Kidney epithelial cell (primary cell): ENCODE measurements around the gene TDO2. TPM values are rescaled to one million over a fixed set of nuclear protein-coding genes. Genes with fewer than 3 reads are reported as not detected.
A peak's percentile ranks its signal among the peaks of the same experiment; 100 is the strongest.
"Not testable (repeated sequence)": the region's sequence is repeated elsewhere in the genome, so short reads cannot be mapped to it uniquely, and the experiment has no call there.

Experiments
- DNase-seq: peaks from one replicate; pipeline ENCODE4 v3.0.0-alpha.2; 2010; ENCODE audit warnings: low read depth
- H3K27me3 ChIP-seq: 2 replicates; pipeline ENCODE4 v1.6.0; 2011; ENCODE audit warnings: low read length; ENCODE audit not compliant: control insufficient read depth, insufficient read depth
- H3K36me3 ChIP-seq: 2 replicates; pipeline ENCODE4 v1.5.1; 2011; ENCODE audit warnings: low read length; ENCODE audit not compliant: control insufficient read depth, insufficient read depth
- H3K4me3 ChIP-seq: 2 replicates; pipeline ENCODE4 v1.5.1; 2011; ENCODE audit warnings: low read depth, mild to moderate bottlenecking, control low read depth, low read length
- total RNA-seq: library from RNA; depleted of rRNA; stranded (reverse); fragments of >200 nt; gene quantifications from 2 replicates; pipeline ENCODE4 v1.2.3, GENCODE V29; 2015
- TF ChIP-seq, protein P1 (sequence below): IDR thresholded peaks from 2 replicates; pipeline ENCODE4 v1.5.1; 2011; ENCODE audit warnings: mild to moderate bottlenecking, moderate library complexity, low read length, control low read depth, inconsistent platforms; ENCODE audit not compliant: insufficient read depth, poor library complexity, severe bottlenecking

TDO2 gene
- total RNA-seq, 1 donor from 2014 or later: not detected

DNA sequence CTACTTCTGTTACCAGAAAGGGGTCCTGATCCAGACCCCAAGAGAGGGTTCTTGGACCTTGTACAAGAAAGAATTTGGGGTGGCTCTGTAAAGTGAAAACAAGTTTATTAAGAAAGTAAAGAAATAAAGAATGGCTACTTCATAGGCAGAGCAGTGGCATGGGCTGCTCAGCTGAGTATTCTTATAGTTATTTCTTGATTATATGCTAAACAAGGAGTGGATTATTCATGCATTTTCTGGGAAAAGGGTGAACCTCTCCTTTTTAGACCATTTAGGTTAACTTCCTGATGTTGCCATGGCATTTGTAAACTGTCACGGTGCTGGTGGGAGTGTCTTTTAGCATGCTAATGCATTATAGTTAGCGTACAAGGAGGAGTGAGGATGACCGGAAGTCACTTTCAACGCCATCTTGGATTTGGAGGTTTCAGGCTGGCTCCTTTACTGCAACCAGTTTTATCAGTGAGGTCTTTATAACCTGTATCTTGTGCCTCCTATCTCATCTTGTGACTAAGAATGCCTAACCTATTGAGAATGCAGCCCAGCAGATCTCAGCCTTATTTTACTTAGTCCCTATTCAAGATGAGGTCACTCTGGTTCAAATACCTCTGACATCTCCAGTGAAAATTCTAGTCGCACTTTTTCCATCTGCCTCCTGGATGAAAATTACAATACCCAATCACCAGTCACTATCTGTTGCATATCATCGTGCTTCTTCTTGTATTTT lies 15.5 kb upstream of the TDO2 start:
- H3K4me3 ChIP-seq: no peak overlapping the region
- H3K36me3 ChIP-seq: no peaks in the 10 kb centered on the region
- H3K27me3 ChIP-seq: no peaks in the 10 kb centered on the region
- no peak for DNase-seq
- TF ChIP-seq, protein P1, sequence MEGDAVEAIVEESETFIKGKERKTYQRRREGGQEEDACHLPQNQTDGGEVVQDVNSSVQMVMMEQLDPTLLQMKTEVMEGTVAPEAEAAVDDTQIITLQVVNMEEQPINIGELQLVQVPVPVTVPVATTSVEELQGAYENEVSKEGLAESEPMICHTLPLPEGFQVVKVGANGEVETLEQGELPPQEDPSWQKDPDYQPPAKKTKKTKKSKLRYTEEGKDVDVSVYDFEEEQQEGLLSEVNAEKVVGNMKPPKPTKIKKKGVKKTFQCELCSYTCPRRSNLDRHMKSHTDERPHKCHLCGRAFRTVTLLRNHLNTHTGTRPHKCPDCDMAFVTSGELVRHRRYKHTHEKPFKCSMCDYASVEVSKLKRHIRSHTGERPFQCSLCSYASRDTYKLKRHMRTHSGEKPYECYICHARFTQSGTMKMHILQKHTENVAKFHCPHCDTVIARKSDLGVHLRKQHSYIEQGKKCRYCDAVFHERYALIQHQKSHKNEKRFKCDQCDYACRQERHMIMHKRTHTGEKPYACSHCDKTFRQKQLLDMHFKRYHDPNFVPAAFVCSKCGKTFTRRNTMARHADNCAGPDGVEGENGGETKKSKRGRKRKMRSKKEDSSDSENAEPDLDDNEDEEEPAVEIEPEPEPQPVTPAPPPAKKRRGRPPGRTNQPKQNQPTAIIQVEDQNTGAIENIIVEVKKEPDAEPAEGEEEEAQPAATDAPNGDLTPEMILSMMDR: no peak

DNA sequence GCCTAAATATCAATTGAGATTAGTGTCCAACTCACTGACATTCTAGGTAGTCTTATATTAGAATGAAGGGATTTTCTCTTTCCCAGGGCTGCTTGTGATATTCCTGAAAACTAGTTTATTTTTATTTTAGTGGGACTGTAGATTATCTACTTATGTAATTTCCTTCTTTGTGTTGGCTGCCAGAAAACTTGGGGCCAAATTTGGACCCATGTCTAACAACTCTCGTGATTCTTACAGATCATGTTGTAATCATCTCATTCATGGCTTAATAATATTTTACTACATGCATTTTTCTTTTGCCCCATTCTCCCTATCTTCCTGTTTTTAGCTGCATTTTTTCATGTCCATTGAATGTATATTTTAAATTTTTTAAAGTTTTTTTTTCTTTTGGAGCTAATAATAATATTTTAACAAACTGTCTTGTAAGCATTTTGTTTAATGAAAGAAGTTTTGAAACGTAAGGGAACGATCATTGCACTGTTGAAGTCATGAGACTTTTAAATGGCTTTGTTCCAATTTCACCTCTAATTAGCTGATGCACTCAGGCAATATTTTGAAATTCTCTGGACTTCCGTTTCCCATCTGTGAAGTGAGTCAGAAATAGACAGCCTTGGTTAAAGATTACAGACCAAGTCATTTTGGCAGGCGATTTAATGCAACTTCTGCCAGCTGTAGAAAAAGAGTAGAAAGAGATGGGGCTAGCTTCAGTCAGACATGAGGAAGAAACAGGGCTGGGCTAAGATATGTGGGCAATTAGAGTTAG lies 14.3 kb upstream of the TDO2 start:
- peak; percentile 85 for DNase-seq
- no peaks in the 10 kb centered on the region for H3K27me3 ChIP-seq
- TF ChIP-seq, protein P1: no peak
- no peak overlapping the region for H3K4me3 ChIP-seq
- no peaks in the 10 kb centered on the region for H3K36me3 ChIP-seq

DNA sequence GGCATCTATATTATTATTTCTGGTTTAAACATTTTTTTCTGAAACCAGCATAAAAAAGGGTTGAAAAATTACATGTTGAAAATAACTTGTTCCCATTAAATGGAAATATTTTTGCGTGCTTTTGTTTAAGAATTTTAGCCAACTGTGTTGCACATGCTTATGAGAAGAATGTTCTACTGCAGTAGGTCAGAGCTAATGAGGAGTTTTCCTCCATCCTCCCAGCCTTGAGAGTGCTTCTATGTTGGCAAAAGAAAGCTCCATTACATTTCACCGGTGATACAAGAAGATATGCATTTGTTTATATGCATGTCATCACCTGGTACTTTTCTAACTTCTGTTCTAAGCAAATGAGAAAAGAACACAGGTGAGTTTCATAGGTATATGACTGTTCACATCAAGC lies 13.6 kb upstream of the TDO2 start:
- TF ChIP-seq, protein P1: no peak
- DNase-seq: no peak
- no peaks in the 10 kb centered on the region for H3K36me3 ChIP-seq

DNA sequence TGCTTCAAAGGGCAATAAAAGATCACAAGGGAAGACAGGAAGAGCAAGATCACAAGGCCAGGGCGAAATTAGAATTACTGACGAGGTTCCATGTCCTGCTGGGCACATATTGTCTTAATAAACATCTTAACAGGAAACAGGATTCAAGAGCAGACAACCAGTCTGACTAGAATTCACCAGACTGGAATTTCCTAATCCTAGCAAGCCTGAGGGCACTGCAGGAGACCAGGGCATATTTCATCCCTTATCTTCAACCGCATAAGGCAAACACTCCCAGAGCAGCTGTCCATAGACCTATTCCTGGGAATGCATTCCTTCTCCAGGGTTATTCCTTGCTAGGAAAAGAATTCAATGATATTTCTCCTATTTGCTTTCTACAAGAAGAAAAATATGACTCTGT lies 12.4 kb upstream of the TDO2 start:
- H3K27me3 ChIP-seq: no peaks in the 10 kb centered on the region
- DNase-seq: no peak
- no peak overlapping the region for H3K4me3 ChIP-seq
- TF ChIP-seq, protein P1: no peak
- H3K36me3 ChIP-seq: no peaks in the 10 kb centered on the region

More for the DNA sequence above, 13.6 kb upstream of the TDO2 start:
- H3K4me3 ChIP-seq: no peak overlapping the region
- no peaks in the 10 kb centered on the region for H3K27me3 ChIP-seq

DNA sequence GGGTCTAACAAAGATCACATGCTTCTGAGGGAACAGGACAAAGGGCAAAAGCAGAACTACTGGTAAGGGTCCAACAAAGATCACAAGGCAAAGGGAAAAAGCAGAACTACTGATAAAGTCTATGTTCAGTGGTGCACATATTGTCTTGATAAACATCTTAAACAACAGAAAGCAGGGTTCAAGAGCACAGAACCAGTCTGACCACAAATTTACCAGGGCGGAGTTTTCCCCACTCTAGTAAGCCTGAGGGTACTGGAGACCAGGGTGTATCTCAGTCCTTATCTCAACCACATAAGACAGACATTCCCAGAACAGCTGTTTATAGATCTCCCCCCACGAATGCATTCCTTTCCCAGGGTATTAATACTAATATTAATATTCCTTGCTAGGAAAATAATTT lies 5.1 kb upstream of the TDO2 start:
- not testable (repeated sequence) for H3K36me3 ChIP-seq

DNA sequence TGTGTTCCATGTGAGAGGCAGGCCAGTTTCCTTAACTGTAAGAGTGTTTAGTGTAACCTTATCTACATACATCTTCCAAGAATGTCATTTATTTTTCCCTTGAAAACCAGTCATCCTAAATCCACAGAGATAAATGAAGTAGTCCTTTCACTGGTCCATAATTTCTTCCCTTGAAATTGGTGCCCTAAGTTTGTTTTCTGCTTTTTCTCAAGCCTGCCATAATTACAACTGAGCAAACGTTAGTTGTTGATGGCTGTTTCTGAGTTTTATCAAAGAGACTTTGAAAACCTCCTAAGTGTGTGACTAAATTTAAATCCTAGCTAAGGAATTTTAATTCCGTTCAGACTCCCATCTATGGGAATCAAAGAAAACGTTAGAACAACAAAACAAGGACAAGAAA lies 3.6 kb upstream of the TDO2 start:
- no peak for DNase-seq
- H3K27me3 ChIP-seq: no peaks in the 10 kb centered on the region
- no peak overlapping the region for H3K4me3 ChIP-seq
- TF ChIP-seq, protein P1: no peak
- H3K36me3 ChIP-seq: no peaks in the 10 kb centered on the region

More for the DNA sequence above, 5.1 kb upstream of the TDO2 start:
- not testable (repeated sequence) for H3K27me3 ChIP-seq, H3K4me3 ChIP-seq, DNase-seq
